Measurements from ENCODE around the gene SLC13A5.
"Not testable (repeated sequence)": the region's sequence is repeated elsewhere in the genome, so short reads cannot be mapped to it uniquely, and the experiment has no call there.

The SLC13A5 gene

DNA sequence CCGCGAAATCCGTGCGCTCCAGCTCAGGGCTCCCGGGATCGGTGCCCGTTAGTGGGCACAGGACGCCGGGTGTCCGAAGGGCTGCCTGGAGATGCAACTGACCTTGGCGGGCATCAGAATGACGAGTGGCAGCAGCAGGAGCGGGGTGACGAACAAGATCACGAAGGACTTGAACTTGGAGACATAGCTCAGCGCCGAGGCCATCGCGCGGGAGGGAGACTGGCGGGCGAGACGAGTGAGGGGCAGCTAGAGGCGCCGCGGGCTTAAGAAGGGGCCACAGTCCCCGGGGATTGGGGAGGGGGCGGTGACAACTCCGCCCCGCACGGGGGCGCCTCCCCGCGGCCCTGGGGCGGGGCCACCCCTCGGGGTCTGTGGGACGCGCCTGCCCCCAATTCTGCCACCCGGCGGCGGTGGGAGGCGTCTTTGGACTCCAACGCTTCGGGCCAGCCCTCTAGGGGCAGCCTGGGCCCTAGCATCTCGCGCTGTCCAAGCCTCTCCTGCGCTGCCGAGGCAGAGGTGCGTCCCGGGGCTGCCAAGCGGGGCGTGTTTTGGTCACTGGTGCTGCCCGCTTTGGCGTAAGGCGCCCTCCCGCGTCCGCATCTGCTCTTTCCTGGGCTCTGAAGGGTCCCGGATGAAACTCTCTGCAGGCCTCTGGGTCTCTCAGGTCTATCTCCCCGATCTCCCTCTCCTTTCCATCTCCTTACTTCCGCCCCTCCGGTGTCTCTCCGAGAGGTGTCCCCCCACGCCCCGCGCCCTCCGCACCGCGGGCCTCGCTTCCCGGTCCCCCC lies at the start of gene SLC13A5:
SLC13A5 (minus strand) TSS at position 240 of the 788 bp plus-strand sequence; CDS start at position 204, 36 bp downstream.
- no peak for DNase-seq

DNA sequence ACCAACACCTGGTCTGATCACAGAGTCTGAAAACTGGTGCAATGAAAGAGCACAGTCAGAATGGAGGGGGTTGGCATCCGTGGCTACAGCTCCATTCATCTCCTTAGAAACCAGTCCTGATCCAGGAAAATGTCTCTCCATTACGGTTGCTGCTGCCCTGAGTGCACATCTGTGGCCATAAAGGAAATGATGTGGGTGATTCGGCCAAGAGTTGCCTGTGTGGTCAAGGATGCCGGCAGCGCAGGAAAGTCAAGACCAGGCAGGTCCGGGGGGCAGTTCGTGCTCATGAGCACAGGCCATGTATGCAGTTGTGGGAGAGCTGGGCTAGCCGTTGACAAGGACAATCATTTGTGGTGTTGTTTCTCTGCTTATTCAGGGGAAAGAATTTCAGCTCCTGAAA lies 48.6 kb upstream of the SLC13A5 start:
- no peak for DNase-seq

DNA sequence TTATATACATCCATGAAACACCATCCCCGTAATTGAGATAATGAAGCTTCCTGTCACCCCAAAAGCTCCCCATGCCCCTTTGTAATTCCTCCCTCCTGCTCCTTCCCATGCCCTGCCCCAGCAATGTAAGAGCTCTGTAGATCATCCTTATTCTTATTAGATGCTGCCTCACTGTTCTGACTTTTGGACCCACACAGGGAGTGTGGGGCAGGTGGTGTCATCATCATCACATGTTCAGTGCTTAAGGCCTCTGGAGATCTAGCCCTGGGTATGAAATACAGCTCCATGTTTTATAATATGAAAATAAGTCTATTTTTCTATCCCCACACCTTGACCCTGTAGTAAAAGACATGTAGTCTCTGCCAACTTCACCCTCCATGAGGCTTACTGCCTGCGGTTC lies 44.6 kb upstream of the SLC13A5 start:
- DNase-seq = no peak

DNA sequence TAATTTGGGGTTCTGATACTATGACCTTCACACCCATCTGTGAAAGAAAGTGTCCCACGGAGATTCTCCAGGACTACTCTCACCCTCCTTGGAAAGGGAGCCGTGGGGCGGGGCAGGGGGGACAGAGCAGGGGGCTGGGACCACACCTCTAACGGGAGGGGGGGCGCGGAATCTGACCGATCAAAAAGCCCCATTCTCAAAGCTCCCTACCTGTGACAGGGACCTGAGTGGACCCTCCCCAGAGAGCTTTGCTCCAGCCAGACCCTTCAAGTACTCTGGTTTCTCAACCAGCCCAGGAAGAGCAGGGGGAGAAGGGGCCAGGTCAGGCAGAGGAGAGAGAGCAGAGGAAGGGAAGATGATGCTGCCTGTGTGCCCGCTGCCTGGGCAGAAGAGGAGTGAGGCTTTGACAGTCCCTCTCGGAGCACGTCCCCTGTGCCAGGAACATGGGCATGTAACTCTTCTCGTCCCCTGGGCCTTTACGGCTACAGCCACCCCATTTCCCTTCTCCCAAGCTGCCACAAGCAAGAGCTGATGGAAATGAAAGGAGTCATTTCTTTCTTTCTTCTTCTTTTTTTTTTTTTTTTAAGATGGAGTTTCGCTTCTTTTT lies 43.4 kb upstream of the SLC13A5 start:
- no peak for DNase-seq

DNA sequence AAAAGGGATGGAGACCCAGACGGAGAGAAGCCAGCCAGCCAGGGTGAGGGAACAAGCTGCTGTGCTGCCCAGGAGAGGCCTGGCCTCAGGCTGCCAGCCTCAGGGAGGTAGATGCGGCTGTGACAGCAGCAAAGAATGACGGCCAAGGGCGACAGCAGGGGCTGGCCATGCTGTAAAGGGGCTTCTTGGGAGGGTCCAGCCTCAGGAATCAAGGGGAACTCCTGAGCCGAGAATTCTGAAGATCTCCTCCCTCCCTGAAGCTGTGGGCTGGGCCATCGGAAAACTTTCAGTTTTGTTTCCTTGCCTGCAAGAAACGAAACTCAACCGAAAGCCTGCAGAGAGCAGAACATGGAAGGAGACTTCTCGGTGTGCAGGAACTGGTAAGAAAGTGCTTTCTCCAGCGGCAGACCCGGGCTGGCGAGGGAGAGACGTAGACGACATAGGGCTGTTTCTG lies 42.6 kb upstream of the SLC13A5 start, which contains the start of gene XAF1:
XAF1 (plus strand) TSS at position 316 of the 454 bp plus-strand sequence; CDS start at position 349, 33 bp downstream.
- DNase-seq = no peak

DNA sequence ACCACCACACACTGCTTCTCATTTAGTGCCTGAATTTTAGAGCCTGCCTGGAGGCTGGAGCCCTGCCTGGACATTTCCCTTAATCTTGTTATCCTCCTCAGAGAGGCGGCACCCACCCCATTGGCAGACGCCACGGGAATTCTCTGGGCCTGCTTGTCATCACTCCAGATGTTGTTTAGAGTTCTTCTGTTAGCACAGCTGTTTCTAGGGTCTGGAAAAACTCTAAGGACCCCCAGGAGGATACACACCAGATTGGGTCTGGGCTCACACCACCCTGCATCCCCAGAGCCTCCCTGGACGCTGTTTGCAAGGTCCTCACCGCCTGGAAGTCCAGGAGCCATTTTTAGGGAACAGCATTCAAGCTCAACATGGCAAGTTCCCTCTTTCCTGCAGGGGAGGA lies 42.1 kb upstream of the SLC13A5 start:
- DNase-seq = no peak

DNA sequence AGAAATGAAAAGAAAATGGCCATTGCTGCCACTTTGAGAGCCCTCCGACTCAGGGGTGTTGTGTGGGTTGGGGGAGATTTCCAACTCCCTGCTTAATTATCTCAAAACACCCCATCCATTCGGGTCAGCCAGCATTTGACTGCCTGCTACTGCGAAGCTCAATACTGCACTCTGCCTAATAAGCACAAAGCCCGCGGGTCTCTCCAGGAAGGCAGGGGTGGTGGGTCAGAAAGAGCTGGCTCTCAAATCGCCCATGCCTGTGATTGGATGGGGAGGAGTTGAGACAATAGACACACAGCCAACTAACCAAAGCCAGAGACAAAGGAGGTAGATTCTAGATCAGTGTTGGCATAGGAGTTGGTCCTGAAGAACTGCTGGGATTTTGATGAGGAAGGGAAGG lies 40.4 kb upstream of the SLC13A5 start:
- DNase-seq = no peak

DNA sequence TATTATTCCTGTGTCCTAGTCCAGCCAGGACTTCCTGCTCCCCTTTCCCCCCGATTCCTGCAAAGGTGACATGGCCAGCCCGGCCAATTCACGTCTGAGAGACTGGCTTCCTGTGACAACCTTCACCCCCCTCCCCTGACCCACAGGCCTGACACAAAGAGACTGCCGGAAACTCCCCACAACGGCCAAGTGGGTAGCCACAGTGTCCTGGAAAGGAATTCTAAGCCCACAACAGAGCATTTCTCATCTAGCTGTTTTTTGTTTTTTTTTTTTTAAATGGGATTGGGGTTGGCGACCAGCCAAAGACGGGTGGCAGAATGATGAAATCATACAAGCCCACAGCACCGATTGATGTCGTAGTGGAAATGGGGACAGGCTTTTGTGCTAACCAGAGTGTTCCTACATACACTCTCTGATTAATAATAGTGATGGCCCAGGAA lies 39.9 kb upstream of the SLC13A5 start:
- peak; percentile 67 for DNase-seq

DNA sequence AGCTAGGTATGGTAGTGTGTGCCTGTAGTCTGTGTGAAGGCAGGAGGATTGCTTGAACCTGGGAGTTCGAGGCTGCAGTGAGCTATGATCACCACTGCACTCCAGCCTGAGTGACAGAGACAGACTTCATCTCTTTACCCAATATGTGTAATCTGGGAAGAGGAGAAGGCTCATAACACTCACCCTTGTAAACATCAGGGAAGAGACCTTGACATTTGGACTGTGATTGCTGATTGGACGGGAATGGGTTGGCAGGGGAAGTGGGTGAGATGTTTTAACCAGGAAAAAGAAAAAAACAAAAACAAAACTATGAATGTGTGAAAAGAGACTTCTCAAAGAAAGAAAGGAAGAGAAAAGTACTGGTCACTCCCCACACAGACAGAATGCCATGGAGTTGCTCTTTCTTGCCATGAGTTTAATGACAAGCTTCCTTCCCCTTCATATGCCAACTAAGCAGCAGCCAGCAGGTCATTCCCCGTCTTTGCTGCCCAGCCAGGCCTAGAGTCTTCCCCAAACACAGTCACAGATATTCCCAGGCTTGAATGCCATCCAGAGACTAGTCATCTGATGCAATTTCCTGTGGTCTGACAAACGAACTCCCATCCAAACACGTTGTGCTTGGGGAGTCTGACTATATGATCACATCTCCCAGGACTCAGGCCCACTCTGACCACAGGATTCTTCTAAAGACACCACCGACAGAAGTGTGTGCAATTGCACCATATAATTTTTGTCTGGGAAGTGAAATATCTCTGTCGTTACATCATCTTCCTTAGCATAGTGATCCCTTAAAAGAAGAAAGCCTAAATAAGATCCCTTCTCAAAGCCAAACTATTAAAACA lies 39.1 kb upstream of the SLC13A5 start:
- peak; percentile 93 for DNase-seq

DNA sequence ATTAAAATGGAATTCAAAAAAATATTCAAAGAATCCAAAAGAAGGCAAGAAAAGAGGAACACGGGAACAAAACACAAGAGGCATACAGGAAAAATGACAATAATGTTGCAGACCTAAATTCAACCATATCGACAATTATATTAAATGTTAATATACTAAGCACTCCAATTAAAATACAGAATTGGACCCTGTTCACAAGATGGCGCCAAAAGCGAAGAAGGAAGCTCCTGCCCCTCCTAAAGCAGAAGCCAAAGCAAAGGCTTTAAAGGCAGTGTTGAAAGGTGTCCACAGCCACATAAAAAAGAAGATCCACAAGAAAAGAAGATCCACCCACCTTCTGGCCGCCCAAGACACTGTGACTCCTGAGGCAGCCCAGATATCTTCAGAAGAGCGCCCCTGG lies 36.4 kb upstream of the SLC13A5 start:
- DNase-seq = no peak

DNA sequence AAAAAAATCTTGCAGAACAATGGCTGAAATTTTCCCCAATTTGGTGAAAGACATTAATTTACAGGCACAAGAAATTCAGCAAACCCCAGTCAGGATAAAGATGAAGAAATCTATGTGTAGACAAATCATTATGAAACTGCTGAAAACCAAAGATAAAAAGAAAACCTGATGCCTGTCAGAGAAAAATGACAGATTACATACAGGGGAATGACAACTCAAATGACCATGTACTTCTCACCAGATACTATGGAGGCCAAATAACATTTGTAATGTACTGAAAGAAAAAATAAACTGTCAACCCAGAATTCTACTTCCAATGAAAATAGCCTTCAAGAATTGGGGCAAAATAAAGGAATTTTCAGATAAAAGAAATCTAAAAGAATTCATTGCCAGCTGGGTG lies 35.4 kb upstream of the SLC13A5 start:
- DNase-seq = no peak

DNA sequence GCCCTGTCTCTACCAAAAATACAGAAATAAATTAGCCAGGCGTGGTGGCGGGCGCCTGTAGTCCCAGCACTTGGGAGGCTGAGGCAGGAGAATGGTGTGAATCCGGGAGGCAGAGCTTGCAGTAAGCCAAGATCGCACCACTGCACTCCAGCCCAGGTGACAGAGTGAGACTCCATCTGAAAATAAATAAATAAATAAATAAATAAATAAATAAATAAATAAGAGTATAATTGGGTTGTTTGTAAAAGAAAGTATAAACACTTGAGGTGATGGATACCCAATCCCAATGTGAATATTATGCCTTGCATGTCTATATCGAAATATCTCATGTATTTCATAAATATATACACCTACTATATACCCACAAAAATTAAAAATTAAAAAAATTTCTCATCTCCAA lies 33.5 kb upstream of the SLC13A5 start:
- DNase-seq = not testable (repeated sequence)

DNA sequence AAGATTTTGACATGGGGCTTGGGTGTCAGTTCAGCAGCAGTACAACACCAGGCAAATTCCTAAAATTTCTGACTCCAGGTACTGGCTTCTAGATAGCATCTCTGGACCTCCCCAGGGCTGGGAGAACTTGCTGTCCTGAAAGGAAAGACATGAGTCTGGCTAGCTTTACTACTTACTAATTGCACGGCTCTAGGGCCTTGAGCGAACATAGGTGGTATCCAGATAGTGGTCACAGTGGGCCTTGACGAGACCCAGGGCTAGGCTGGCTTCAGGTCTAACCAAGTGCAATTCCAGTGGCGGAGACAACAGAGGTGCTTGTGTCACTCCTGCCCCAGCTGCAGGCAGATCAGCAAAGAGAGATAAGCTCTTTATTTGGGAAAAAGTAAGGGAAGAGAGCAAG lies 16.4 kb upstream of the SLC13A5 start:
- no peak for DNase-seq

DNA sequence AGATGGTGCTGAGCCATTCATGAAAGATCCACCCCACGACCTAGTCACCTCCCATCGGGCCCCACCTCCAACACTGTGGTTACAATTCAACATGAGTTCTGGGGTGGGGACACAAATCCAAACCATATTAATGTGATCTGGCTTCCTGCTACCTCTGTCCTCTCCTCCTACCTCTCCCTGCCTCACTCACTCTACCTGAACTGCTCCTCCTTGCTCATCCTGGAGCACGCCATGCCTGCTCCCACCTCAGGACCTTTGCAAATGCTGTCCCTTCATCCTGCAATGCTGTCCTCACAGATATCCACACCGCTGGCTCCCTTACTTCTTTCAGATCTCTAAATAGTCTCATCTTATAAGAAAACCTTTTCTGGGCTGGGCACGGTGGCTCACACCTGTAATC lies 10.8 kb upstream of the SLC13A5 start:
- no peak for DNase-seq

DNA sequence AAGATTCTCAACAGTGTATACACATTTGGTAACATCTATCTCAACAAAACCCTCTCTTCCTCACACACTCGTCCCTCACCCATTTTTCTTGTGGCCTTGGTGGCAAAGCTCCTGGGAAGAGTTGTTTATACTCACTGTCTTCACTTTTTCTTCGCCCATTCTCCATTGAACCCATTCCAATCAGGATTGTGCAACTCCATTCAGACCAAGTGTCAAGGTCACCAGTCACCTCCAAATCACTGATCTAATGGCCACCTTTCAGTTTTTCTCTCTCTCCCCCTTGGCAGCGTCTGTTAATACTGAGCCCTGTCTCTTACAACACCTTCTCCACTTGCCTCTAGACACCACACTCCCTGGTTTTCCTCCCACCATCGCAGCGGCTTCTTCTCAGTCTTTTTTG lies 8.6 kb upstream of the SLC13A5 start:
- no peak for DNase-seq

DNA sequence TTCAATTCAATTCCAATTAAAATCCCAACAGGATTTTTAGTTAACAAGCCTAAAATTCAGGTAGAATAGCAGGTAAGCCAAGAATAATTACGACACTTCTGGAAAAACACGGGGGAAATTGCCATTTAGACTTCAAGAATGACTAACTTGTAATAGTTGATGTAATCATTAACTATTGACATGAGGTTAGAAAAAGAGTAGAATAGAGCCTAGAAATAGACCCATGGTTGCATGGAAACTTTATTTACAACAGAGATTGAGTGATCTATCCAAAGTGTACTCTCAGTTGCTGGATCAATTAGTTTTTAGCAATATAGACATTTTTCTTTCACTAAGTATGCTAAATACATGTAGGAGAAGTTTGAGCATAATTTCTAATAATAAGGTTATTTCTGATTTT lies 3.6 kb upstream of the SLC13A5 start:
- no peak for DNase-seq

DNA sequence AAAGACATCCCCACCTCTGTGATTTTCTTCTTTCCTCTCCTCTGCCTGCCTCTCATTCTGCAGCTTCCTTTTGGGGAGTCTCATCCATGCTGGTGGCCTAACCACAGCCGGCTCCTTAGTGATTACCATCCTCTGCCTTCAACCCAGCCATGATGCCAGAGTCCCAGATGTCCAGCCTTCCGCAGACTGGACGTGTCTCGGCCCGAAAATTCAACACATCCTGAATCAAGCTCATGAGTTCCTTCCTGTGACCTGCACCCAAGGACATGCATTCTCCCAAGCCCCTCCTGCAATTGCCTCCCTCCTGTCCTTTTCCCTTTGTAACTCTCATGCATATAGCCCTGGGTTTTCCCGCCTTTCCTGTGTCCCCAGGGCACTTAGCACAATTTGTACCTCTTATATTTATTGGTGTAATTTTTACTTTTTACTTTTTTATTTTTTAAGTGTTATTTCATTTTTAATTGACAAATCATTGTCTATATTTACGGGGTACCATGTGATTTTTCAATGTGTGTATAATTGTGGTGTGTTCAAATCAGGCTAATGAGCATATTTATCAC lies 1.2 kb upstream of the SLC13A5 start:
- no peak for DNase-seq

DNA sequence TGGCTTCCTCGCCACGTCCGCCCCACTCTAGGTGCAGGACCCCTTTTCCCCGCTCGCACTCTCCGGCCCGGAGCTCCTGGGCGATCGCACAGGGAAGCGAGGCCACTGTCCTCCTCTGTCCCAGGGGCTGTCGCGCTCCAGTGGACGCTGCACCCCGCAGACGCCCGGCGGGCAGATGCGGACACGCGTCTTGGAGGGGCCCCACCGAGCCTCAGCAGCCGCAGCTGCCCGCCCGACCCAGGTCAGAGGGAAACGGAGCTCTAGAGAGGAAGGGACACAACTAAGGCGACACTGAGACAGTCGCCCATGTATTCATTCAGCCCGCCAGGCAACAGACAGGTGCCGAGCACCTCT lies 726 bp upstream of the SLC13A5 start:
- no peak for DNase-seq

DNA sequence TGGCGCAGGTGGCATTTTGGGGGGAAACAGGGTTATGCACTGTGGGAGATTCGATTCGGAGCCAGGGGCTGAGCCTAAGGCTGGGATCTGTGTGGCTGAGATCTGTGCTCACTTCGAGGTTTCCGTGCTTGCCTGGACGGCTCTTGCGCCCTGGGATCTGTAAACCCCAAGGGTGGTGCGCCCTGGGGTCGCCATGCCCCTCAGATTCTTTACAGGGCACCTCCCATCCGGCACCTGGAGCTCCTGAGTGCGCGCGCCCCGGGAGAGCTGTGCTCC lies 377 bp downstream of the SLC13A5 start:
- DNase-seq = no peak

DNA sequence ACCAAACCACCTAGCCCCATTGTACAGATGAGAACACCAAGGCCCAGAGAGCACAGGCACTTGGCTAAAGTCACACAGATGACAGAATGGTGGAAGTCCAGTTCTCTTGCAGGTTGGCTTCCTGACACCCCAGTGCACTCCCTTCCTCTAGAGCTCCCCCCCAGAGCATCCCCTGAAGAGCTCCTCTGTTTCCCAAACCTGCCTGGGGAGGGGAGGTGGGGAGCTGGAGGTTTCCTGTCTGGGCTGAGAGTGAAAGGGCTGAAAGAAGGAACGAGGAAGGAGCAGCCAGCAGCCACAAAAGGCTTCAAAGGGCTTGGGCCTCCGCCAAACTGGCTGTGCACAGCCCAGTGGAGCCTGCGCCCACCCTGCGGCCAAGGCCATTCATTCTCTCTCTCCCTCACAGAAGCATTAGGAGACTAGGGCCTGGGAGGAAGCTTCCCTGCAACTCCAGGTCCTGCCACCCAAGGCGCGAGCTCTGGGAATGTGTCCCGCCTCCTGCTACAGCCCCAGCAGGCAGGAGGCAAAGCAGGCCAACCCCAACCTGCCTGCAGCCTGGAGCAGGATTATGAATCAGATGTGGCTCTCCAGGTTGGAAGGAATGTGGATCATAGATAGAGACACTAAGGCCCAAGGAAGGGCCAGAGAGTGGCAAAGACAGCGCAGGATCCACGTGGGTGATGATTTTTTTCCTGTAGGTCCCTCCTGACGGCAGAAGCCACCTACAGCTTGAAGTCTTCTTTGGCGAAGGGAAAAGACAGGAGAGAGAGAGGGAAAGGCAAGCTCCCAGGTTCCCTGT lies 913 bp downstream of the SLC13A5 start:
- no peak for DNase-seq

DNA sequence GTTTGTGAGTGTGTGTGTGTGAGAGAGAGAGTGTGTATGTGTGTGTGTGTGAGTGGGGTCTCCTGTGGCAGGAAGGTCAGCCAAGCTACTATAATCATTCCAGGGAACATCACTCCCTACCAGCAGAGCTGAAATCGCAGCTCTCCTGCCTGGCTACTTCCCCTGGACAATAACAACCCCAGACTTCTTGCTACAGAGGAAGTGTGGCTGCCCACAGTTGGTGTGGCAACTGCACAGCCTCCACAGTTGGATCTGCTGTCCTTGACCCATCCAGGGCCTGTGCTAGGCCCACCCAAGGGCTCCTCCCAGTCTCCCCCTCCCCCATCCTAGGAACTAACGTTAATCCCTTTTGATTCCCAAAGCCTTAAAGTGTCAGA lies 1.5 kb downstream of the SLC13A5 start:
- DNase-seq = no peak

DNA sequence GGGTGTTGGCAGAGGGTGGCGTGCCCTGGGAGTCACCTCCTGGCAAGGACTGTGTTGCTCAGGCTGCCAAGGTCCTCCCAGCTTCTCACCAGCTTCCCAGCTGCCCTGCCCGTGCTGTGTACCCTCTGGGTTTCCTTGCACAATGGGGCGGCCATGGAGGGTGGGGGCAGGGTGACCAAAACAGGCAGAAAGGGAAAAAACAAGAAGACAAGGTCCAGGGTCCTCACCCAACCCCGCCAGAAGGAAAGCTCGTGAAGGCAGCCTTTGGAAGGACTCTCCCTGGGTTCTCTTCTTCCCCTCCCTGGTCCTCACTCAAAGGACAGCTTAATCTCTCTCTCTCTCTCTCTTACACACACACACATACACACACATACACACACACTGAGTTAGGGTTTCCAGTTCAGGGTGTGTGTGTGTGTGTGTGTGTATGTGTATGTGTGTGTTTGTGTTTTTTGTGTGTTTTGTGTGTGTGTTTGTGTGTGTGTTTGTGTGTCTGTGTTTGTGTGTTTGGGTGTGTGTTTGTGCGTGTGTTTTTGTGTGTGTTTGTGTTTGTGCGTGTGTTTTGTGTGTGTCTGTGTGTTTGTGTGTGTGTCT lies 2.0 kb downstream of the SLC13A5 start:
- no peak for DNase-seq
